Measurements from ENCODE around the gene HIPK2. TPM values are rescaled to one million over a fixed set of nuclear protein-coding genes. Genes with fewer than 3 reads are reported as not detected.

Gene HIPK2
- total and polyA plus RNA-seq, 5 donors = 72.1 to 131 (median 96.1) TPM

DNA sequence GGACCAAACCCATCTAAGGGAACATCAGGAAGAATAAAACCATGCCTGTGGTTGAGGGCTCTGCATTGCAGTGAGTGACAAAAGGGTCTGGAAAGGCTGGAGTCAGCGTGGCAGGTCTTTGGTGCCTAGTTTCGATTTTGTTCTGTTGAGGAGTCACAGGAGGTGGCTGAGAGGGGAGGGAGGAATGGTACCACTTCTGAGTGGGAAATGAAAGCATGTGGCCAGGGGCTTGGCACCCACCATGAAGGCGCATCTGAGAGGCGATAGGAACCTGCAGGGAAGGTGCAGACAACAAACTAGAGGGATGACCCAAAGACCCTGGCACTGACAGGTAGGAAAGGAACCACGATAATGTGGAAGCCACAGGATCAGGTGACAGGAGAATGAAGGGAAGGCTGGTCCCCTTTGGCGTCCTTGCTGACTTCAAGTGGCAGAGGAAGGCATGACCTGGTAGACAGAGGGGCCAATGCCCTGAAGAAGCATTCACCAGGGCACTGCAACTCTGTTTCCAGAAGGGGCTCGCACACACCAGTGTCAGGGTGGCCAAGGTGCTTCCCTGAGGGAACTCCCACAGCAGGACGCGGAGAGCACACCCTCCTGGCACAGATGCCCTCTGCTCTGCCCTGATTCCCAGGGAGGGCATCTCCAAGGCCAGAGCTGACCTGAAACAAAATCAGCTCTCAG, 41.7 kb downstream of the HIPK2 start:
- Histone ChIP-seq H3K9me3 (ENCODE audit: control insufficient read depth, low read length) (no peaks in the 10 kb centered on the region), H3K4me3 (ENCODE audit: low read length) (no peak overlapping the region), H3K27me3 (ENCODE audit: control insufficient read depth, insufficient read depth) (no peaks in the 10 kb centered on the region), H3K27ac (ENCODE audit: low read length) (peak overlapping the region; percentile 60), H3K4me1 (ENCODE audit: control insufficient read depth, insufficient read depth, low read length) (peaks cover 58% of the 10 kb centered on the region)
- intact Hi-C loops (cut with DNase I) = loop anchor here in 2 of 4 donors (5.0 kb wide), 1 partner anchor 36 kb away; no protein-coding TSS in a partner anchor
- ATAC-seq (no peak), DNase-seq (no peak)
- WGBS = 91% methylated on average over 9 of the region's 9 CpGs

DNA sequence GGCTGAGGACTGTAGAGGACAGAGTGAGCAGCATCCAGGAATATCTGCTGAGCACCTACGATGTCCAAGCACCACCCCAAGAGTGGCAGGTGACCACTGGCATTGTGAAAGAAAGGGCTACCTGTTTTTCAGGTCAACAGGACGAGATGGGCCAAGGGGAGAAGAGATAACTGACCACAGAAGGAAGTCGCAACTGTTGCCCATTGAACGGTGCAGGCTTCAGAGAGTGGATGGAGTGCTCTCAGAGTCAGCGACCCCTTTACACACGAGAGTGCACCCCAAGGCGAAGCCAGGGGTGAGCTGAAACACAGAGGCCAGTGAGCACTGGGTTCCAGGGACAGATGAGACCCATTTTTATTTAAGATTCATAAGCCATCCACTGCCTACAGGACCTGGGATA, 42.3 kb downstream of the HIPK2 start:
- Histone ChIP-seq H3K4me1 (ENCODE audit: control insufficient read depth, insufficient read depth, low read length) (peaks cover 60% of the 10 kb centered on the region), H3K27me3 (ENCODE audit: control insufficient read depth, insufficient read depth) (no peaks in the 10 kb centered on the region), H3K9me3 (ENCODE audit: control insufficient read depth, low read length) (no peaks in the 10 kb centered on the region), H3K27ac (ENCODE audit: low read length) (peak overlapping the region; percentile 60), H3K4me3 (ENCODE audit: low read length) (no peak overlapping the region)
- WGBS = 89% methylated on average over 7 of the region's 7 CpGs
- ATAC-seq = no peak
- DNase-seq = no peak
- intact Hi-C loops (cut with DNase I) = loop anchor here in 2 of 4 donors (5.0 kb wide), 1 partner anchor 37 kb away; no protein-coding TSS in a partner anchor

GRCh38 chr7:139734395-139734794, 43.4 kb downstream of the HIPK2 start:
- Histone ChIP-seq H3K27me3 (ENCODE audit: control insufficient read depth, insufficient read depth) (no peaks in the 10 kb centered on the region), H3K4me1 (ENCODE audit: control insufficient read depth, insufficient read depth, low read length) (peaks cover 55% of the 10 kb centered on the region), H3K4me3 (ENCODE audit: low read length) (no peak overlapping the region), H3K27ac (ENCODE audit: low read length) (peak overlapping the region; percentile 99), H3K9me3 (ENCODE audit: control insufficient read depth, low read length) (no peaks in the 10 kb centered on the region)
- ATAC-seq (peak; percentile 84 to 85), DNase-seq (peak in 2 of 3 donors; percentile 64 to 78)
- intact Hi-C loops (cut with DNase I) = loop anchor here in 1 of 4 donors (5.0 kb wide), 1 partner anchor 87 kb away; no protein-coding TSS in a partner anchor
- WGBS = 13% methylated on average over 2 of the region's 2 CpGs

GRCh38 chr7:139733751-139734150, 44.0 kb downstream of the HIPK2 start:
- peaks cover 54% of the 10 kb centered on the region for H3K4me1 ChIP-seq (ENCODE audit: control insufficient read depth, insufficient read depth, low read length)
- no peak overlapping the region for H3K4me3 ChIP-seq (ENCODE audit: low read length)
- H3K27ac ChIP-seq (ENCODE audit: low read length) = peak overlapping the region; percentile 99
- no peak for DNase-seq
- H3K27me3 ChIP-seq (ENCODE audit: control insufficient read depth, insufficient read depth) = no peaks in the 10 kb centered on the region
- 82% methylated on average over 7 of the region's 7 CpGs for WGBS
- no peak for ATAC-seq
- intact Hi-C loops (cut with DNase I) = loop anchor here in 1 of 4 donors (5.0 kb wide), 1 partner anchor 86 kb away; no protein-coding TSS in a partner anchor
- H3K9me3 ChIP-seq (ENCODE audit: control insufficient read depth, low read length) = no peaks in the 10 kb centered on the region

- H3K27ac ChIP-seq (ENCODE audit: low read length) = peak overlapping the region; percentile 95
- ATAC-seq (no peak), DNase-seq (no peak)
- WGBS = 91% methylated on average over 2 of the region's 2 CpGs
- H3K9me3 ChIP-seq (ENCODE audit: control insufficient read depth, low read length) = no peaks in the 10 kb centered on the region
- intact Hi-C loops (cut with DNase I) = loop anchor here in 1 of 4 donors (5.0 kb wide), 1 partner anchor 85 kb away; no protein-coding TSS in a partner anchor
- H3K4me1 ChIP-seq (ENCODE audit: control insufficient read depth, insufficient read depth, low read length) = peaks cover 44% of the 10 kb centered on the region
- no peaks in the 10 kb centered on the region for H3K27me3 ChIP-seq (ENCODE audit: control insufficient read depth, insufficient read depth)
- H3K4me3 ChIP-seq (ENCODE audit: low read length) = no peak overlapping the region
Observed at GRCh38 chr7:139732471-139733167, 45.2 kb downstream of the HIPK2 start.

- DNase-seq (peak; percentile 88 to 91 (median 90)), ATAC-seq (peak; percentile 75 to 85)
- Histone ChIP-seq H3K4me3 (ENCODE audit: low read length) (no peak overlapping the region), H3K9me3 (ENCODE audit: control insufficient read depth, low read length) (no peaks in the 10 kb centered on the region), H3K27me3 (ENCODE audit: control insufficient read depth, insufficient read depth) (no peaks in the 10 kb centered on the region), H3K27ac (ENCODE audit: low read length) (peak overlapping the region; percentile 98), H3K4me1 (ENCODE audit: control insufficient read depth, insufficient read depth, low read length) (peaks cover 43% of the 10 kb centered on the region)
- WGBS = 32% methylated on average over 9 of the region's 9 CpGs
- intact Hi-C loops (cut with DNase I) = loop anchor here in 1 of 4 donors (5.0 kb wide), 1 partner anchor 85 kb away; no protein-coding TSS in a partner anchor
Observed at GRCh38 chr7:139731802-139732470, 45.9 kb downstream of the HIPK2 start.

DNA sequence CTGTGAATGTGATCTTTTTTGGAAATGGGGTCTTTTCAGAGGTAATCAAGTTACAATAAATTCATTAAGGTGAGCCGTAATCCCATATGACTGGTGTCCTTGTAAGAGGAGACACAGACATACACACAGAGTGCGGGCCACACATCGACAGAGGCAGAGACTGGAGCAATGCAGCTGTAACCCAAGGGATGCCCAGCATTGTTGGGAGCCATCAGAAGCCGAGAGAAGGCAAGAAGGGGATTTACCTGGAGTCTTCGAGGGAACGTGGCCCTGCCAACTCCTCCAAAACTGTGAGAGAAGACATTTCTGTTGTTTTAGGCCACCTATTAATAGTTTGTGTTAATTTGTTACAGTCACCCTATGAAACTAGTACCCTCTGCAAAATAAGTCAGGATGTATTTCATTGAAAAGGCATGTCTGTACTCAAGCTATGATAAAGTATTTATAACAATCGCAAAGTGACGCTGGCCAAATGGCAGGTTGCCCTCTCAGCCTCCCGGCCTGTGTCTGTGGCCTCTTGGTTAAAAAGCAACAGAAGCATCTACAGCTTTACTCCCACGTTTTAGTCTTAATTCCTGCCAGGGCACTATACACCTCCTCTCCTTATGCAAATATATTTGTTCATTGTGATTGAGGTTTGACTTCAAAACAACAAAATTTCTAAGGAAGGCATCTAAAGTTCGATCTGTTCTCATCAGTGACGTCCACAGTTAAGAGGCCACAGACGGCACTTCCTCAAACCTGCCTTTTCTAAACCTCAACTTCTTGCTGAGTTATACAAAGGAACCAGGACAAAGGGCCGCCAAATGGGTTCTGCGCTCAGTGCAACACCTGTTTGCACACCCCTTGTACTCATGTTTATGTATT, 46.8 kb downstream of the HIPK2 start:
- intact Hi-C loops (cut with DNase I) = loop anchor here in 1 of 4 donors (5.0 kb wide), 1 partner anchor 84 kb away; no protein-coding TSS in a partner anchor
- ATAC-seq = peak; percentile 23 to 38
- H3K27ac ChIP-seq (ENCODE audit: low read length) = peak overlapping the region; percentile 98
- peak; percentile 72 to 90 (median 87) for DNase-seq
- 35% methylated on average over 15 of the region's 15 CpGs for WGBS
- H3K4me3 ChIP-seq (ENCODE audit: low read length) = no peak overlapping the region
- no peaks in the 10 kb centered on the region for H3K9me3 ChIP-seq (ENCODE audit: control insufficient read depth, low read length)
- peaks cover 42% of the 10 kb centered on the region for H3K4me1 ChIP-seq (ENCODE audit: control insufficient read depth, insufficient read depth, low read length)
- H3K27me3 ChIP-seq (ENCODE audit: control insufficient read depth, insufficient read depth) = no peaks in the 10 kb centered on the region

- H3K4me1 ChIP-seq (ENCODE audit: control insufficient read depth, insufficient read depth, low read length) = peaks cover 29% of the 10 kb centered on the region
- no peak overlapping the region for H3K27ac ChIP-seq (ENCODE audit: low read length)
- 98% methylated on average over 1 of the region's 1 CpG for WGBS
- no peaks in the 10 kb centered on the region for H3K27me3 ChIP-seq (ENCODE audit: control insufficient read depth, insufficient read depth)
- H3K9me3 ChIP-seq (ENCODE audit: control insufficient read depth, low read length) = no peaks in the 10 kb centered on the region
- no peak for DNase-seq
- ATAC-seq = no peak
- H3K4me3 ChIP-seq (ENCODE audit: low read length) = no peak overlapping the region
- intact Hi-C loops (cut with DNase I) = no loop called here
Observed at GRCh38 chr7:139728203-139728602, 49.6 kb downstream of the HIPK2 start.

DNA sequence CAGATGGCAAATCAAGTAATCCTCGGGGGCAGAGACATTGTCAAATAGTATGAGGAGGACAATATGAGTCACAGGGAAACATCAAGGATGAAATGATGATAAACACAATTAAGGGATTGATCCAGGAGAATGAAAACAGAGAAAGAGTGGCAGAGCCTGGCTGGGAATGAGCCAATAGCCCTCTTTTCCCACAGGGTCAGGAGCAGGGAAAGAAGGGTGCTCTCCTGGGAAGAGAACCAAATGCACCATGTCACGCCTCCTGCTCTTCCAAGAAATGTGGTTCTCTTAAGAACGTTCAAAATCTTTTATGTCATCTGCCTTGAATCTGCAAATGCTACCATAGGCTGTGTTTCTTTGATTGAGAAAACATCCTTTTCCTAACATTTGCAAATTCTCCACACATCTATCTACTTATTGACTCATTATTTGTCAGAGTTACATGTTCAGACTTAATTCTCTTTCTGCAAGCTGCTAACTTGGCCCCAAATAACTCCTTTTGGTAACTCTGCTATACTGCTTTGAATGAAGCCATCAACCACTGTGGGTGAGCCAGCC, 50.6 kb downstream of the HIPK2 start:
- Histone ChIP-seq H3K4me3 (ENCODE audit: low read length) (no peak overlapping the region), H3K4me1 (ENCODE audit: control insufficient read depth, insufficient read depth, low read length) (peaks cover 28% of the 10 kb centered on the region), H3K9me3 (ENCODE audit: control insufficient read depth, low read length) (no peaks in the 10 kb centered on the region), H3K27me3 (ENCODE audit: control insufficient read depth, insufficient read depth) (no peaks in the 10 kb centered on the region), H3K27ac (ENCODE audit: low read length) (peak overlapping the region; percentile 81)
- ATAC-seq = no peak
- intact Hi-C loops (cut with DNase I) = no loop called here
- 62% methylated on average over 3 of the region's 3 CpGs for WGBS
- no peak for DNase-seq

GRCh38 chr7:139726485-139726869, 51.3 kb downstream of the HIPK2 start:
- intact Hi-C loops (cut with DNase I) = no loop called here
- Histone ChIP-seq H3K4me1 (ENCODE audit: control insufficient read depth, insufficient read depth, low read length) (peaks cover 29% of the 10 kb centered on the region), H3K9me3 (ENCODE audit: control insufficient read depth, low read length) (no peaks in the 10 kb centered on the region), H3K27ac (ENCODE audit: low read length) (peak overlapping the region; percentile 81), H3K27me3 (ENCODE audit: control insufficient read depth, insufficient read depth) (no peaks in the 10 kb centered on the region), H3K4me3 (ENCODE audit: low read length) (no peak overlapping the region)
- DNase-seq = no peak
- peak in 1 of 2 donors; percentile 7 for ATAC-seq
- WGBS = 78% methylated on average over 3 of the region's 3 CpGs

Data from right cardiac atrium (tissue), 5 donors.